Muscle of leg (tissue), 11 donors: Measurements from ENCODE around the gene YPEL2. TPM values are rescaled to one million over a fixed set of nuclear protein-coding genes. Genes with fewer than 3 reads are reported as not detected.
A peak's percentile ranks its signal among the peaks of the same experiment; 100 is the strongest.

Source experiments
- DNase-seq: peaks from one replicate; pipeline ENCODE4 v3.0.0; 2013
- H3K27ac ChIP-seq: one replicate; pipeline ENCODE4 v1.5.1; 2013; ENCODE audit warnings: mild to moderate bottlenecking, low read length, control low read depth
- H3K27me3 ChIP-seq: one replicate; pipeline ENCODE4 v1.6.1; 2013; ENCODE audit warnings: low read length; ENCODE audit not compliant: control insufficient read depth, insufficient read depth
- H3K36me3 ChIP-seq: one replicate; pipeline ENCODE4 v1.6.1; 2013; ENCODE audit warnings: low read length; ENCODE audit not compliant: control insufficient read depth, insufficient read depth
- H3K4me1 ChIP-seq: one replicate; pipeline ENCODE4 v1.6.1; 2013; ENCODE audit warnings: low read length; ENCODE audit not compliant: control insufficient read depth, insufficient read depth
- H3K4me3 ChIP-seq: one replicate; pipeline ENCODE4 v1.5.1; 2013; ENCODE audit warnings: low read length, control low read depth
- H3K9me3 ChIP-seq: replicated peaks from 2 replicates; pipeline ENCODE4 v1.6.1; 2013; ENCODE audit warnings: low read depth, low read length; ENCODE audit not compliant: control insufficient read depth
- WGBS: methylation state at CpG from one replicate; pipeline ENCODE4 v1.1.5; 2013; ENCODE audit warnings: missing lambda C conversion rate; ENCODE audit not compliant: insufficient coverage; 5-methylcytosine and 5-hydroxymethylcytosine counted together
- polyA plus RNA-seq, 8 donors: library from polyadenylated mRNA; unstranded; fragments of 120-200 nt; gene quantifications; one replicate each; pipeline versions ENCODE4 v1.2.1 to v1.2.3, GENCODE V29; 2013; ENCODE audit warnings: inconsistent platforms in 1 of 8, low replicate concordance in 1 of 8; ENCODE audit not compliant: insufficient read length in 8 of 8, insufficient read depth in 1 of 8
- total RNA-seq: library from RNA; stranded (reverse); fragments of 120-200 nt; gene quantifications from one replicate; pipeline ENCODE4 v1.2.4, GENCODE V29; 2013

The YPEL2 gene
- total and polyA plus RNA-seq, 9 donors = 11.3 to 15.6 (median 12.8) TPM

GRCh38 chr17:59355702-59356325 is 24.4 kb downstream of the YPEL2 start:
- DNase-seq = no peak

GRCh38 chr17:59356543-59357218 is 25.2 kb downstream of the YPEL2 start:
- no peak overlapping the region for H3K27ac ChIP-seq
- no peaks in the 10 kb centered on the region for H3K27me3 ChIP-seq
- H3K4me1 ChIP-seq = peaks cover 3% of the 10 kb centered on the region
- 100% methylated on average over 1 of the region's 2 CpGs for WGBS
- no peak for DNase-seq
- H3K4me3 ChIP-seq = no peak overlapping the region
- H3K36me3 ChIP-seq = peaks cover 21% of the 10 kb centered on the region
- no peaks in the 10 kb centered on the region for H3K9me3 ChIP-seq

More at GRCh38 chr17:59355702-59356325, 24.4 kb downstream of the YPEL2 start:
- H3K4me3 ChIP-seq = no peak overlapping the region
- H3K27ac ChIP-seq = no peak overlapping the region
- 67% methylated on average over 1 of the region's 4 CpGs for WGBS
- H3K27me3 ChIP-seq = no peaks in the 10 kb centered on the region
- H3K4me1 ChIP-seq = peaks cover 3% of the 10 kb centered on the region
- H3K36me3 ChIP-seq = peaks cover 21% of the 10 kb centered on the region
- no peaks in the 10 kb centered on the region for H3K9me3 ChIP-seq

GRCh38 chr17:59357219-59357697 is 25.8 kb downstream of the YPEL2 start:
- no peak overlapping the region for H3K27ac ChIP-seq
- no peaks in the 10 kb centered on the region for H3K9me3 ChIP-seq
- peaks cover 5% of the 10 kb centered on the region for H3K4me1 ChIP-seq
- no peaks in the 10 kb centered on the region for H3K27me3 ChIP-seq
- H3K36me3 ChIP-seq = peaks cover 21% of the 10 kb centered on the region
- H3K4me3 ChIP-seq = no peak overlapping the region
- DNase-seq = no peak

GRCh38 chr17:59357929-59358328 is 26.5 kb downstream of the YPEL2 start:
- no peak for DNase-seq
- H3K27ac ChIP-seq = no peak overlapping the region
- peaks cover 5% of the 10 kb centered on the region for H3K4me1 ChIP-seq
- H3K36me3 ChIP-seq = peaks cover 21% of the 10 kb centered on the region
- H3K9me3 ChIP-seq = no peaks in the 10 kb centered on the region
- no CpG with 5 or more reads among the region's 1 CpG for WGBS
- H3K27me3 ChIP-seq = no peaks in the 10 kb centered on the region
- no peak overlapping the region for H3K4me3 ChIP-seq

- Histone ChIP-seq H3K36me3 (peaks cover 10% of the 10 kb centered on the region), H3K9me3 (no peaks in the 10 kb centered on the region), H3K27me3 (no peaks in the 10 kb centered on the region), H3K4me3 (no peak overlapping the region), H3K4me1 (peaks cover 20% of the 10 kb centered on the region), H3K27ac (no peak overlapping the region)
- 50% methylated on average over 1 of the region's 3 CpGs for WGBS
- no peak for DNase-seq
Measured at GRCh38 chr17:59361386-59361785, 29.9 kb downstream of the YPEL2 start.

- Histone ChIP-seq H3K9me3 (no peaks in the 10 kb centered on the region), H3K4me1 (peaks cover 28% of the 10 kb centered on the region), H3K27me3 (no peaks in the 10 kb centered on the region), H3K4me3 (no peak overlapping the region), H3K36me3 (peaks cover 5% of the 10 kb centered on the region), H3K27ac (no peak overlapping the region)
- DNase-seq = no peak
- WGBS = 38% methylated on average over 7 of the region's 7 CpGs
Measured at GRCh38 chr17:59361916-59362810, 30.7 kb downstream of the YPEL2 start.

GRCh38 chr17:59362811-59363205 is 31.4 kb downstream of the YPEL2 start:
- no peak overlapping the region for H3K4me3 ChIP-seq
- no peak for DNase-seq
- no CpG with 5 or more reads among the region's 2 CpGs for WGBS
- no peaks in the 10 kb centered on the region for H3K9me3 ChIP-seq
- peaks cover 2% of the 10 kb centered on the region for H3K36me3 ChIP-seq
- H3K27ac ChIP-seq = no peak overlapping the region
- H3K4me1 ChIP-seq = peaks cover 34% of the 10 kb centered on the region
- no peaks in the 10 kb centered on the region for H3K27me3 ChIP-seq

GRCh38 chr17:59365383-59365981 is 34.0 kb downstream of the YPEL2 start:
- Histone ChIP-seq H3K36me3 (peaks cover 2% of the 10 kb centered on the region), H3K4me3 (no peak overlapping the region), H3K27me3 (no peaks in the 10 kb centered on the region), H3K27ac (peak overlapping the region; percentile 94), H3K4me1 (peaks cover 58% of the 10 kb centered on the region), H3K9me3 (no peaks in the 10 kb centered on the region)
- 42% methylated on average over 2 of the region's 4 CpGs for WGBS
- DNase-seq = no peak

- DNase-seq = peak; percentile 60
Measured at GRCh38 chr17:59366040-59366757, 34.7 kb downstream of the YPEL2 start.

More at GRCh38 chr17:59366040-59366757, 34.7 kb downstream of the YPEL2 start:
- H3K27ac ChIP-seq = peak overlapping the region; percentile 94
- no peak overlapping the region for H3K4me3 ChIP-seq
- no peaks in the 10 kb centered on the region for H3K9me3 ChIP-seq
- H3K27me3 ChIP-seq = no peaks in the 10 kb centered on the region
- H3K4me1 ChIP-seq = peaks cover 65% of the 10 kb centered on the region
- peaks cover 2% of the 10 kb centered on the region for H3K36me3 ChIP-seq
- 38% methylated on average over 4 of the region's 10 CpGs for WGBS
